T-helper 17 cell (primary cell): Measurements from ENCODE around the gene KCNN1. TPM values are rescaled to one million over a fixed set of nuclear protein-coding genes. Genes with fewer than 3 reads are reported as not detected.
"Not testable (repeated sequence)": the region's sequence is repeated elsewhere in the genome, so short reads cannot be mapped to it uniquely, and the experiment has no call there.

Experiments used
- ATAC-seq: fragments of 150-1000 bp; cut with Tn5 transposase; 2 replicates; pipeline ENCODE4 v1.10.0; 2021; ENCODE audit warnings: mild to moderate bottlenecking, moderate library complexity
- DNase-seq, 3 donors: peaks; one replicate each; pipeline versions ENCODE4 v3.0.0 to v3.0.0-alpha.2; 2020 to 2021
- H3K9me3 ChIP-seq: one replicate; pipeline ENCODE4 v1.7.0; 2013; ENCODE audit warnings: low read length, mild to moderate bottlenecking; ENCODE audit not compliant: control insufficient read depth, poor library complexity, severe bottlenecking
- H3K27ac Mint-ChIP-seq: one replicate; pipeline ENCODE4 v1.8.0; 2022; ENCODE audit warnings: mild to moderate bottlenecking, moderate library complexity, mixed read lengths
- H3K27me3 Mint-ChIP-seq: one replicate; pipeline ENCODE4 v1.8.0; 2022; ENCODE audit warnings: mixed read lengths
- H3K36me3 Mint-ChIP-seq: one replicate; pipeline ENCODE4 v1.8.0; 2022; ENCODE audit warnings: low read depth, mixed read lengths
- H3K4me1 Mint-ChIP-seq: one replicate; pipeline ENCODE4 v1.8.0; 2022; ENCODE audit warnings: mild to moderate bottlenecking, mixed read lengths
- H3K4me3 Mint-ChIP-seq: one replicate; pipeline ENCODE4 v1.8.0; 2022; ENCODE audit warnings: mild to moderate bottlenecking, moderate library complexity, mixed read lengths
- total RNA-seq, 4 donors: library from RNA in 2 of 4; stranded (reverse) in 2 of 4; gene quantifications; one replicate each; pipeline ENCODE4 v1.2.3 and lab custom pipeline; 2022 to 2026

Gene KCNN1
- total RNA-seq (not detected), total RNA-seq (lab: John Stamatoyannopoulos, UW) (0.15 to 0.35 reads per million in 2 donors)

- peaks cover 7% of the 10 kb centered on the region for H3K36me3 Mint-ChIP-seq
- no peaks in the 10 kb centered on the region for H3K9me3 ChIP-seq
- peaks cover 3% of the 10 kb centered on the region for H3K4me1 Mint-ChIP-seq
- peaks cover 46% of the 10 kb centered on the region for H3K27me3 Mint-ChIP-seq
- DNase-seq = no peak
- peak; percentile 41 for ATAC-seq
- no peak within 1 kb of the TSS for H3K27ac Mint-ChIP-seq
- H3K4me3 Mint-ChIP-seq = peak within 1 kb of the TSS; percentile 73
Observed at GRCh38 chr19:17966550-17967256, at the start of gene KCNN1. Gene KCNN1 (plus strand): TSS chr19:17967107. CDS start chr19:17973889, 6,782 bp downstream.

- not testable (repeated sequence) for H3K27ac Mint-ChIP-seq, H3K4me3 Mint-ChIP-seq, H3K9me3 ChIP-seq, ATAC-seq, H3K36me3 Mint-ChIP-seq, DNase-seq, H3K27me3 Mint-ChIP-seq, H3K4me1 Mint-ChIP-seq
Observed at GRCh38 chr19:17918151-17918550, 48.8 kb upstream of the KCNN1 start.

DNA sequence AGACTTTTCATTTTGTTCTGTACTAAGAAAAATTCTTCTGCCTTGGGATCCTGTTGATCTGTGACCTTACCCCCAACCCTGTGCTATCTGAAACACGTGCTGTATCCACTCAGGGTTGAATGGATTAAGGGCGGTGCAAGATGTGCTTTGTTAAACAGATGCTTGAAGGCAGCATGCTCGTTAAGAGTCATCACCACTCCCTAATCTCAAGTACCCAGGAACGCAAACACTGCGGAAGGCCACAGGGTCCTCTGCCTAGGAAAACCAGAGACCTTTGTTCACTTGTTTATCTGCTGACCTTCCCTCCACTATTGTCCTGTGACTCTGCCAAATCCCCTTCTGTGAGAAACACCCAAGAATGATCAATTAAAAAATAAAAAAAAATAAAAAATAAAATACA, 47.8 kb upstream of the KCNN1 start:
- not testable (repeated sequence) for DNase-seq, H3K4me1 Mint-ChIP-seq, H3K9me3 ChIP-seq, ATAC-seq, H3K4me3 Mint-ChIP-seq, H3K27me3 Mint-ChIP-seq, H3K36me3 Mint-ChIP-seq, H3K27ac Mint-ChIP-seq

DNA sequence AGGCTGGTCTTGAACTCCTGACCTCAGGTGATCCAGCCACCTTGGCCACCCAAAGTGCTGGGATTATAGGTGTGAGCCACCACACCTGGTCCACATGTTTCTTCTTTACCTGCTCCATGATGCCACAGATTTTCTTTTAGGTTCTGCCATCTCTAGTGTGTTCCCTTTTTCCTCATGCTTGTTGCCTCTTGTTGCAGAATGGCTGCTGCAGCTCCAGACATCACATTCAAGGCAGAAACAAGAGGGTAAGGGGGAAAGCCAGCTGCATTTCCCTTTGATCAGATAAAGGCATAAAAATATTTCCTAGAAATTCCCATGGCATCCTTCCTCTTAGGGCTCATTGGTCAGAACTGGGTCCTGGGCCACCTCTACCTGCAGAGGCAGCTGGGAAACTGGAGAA, 46.4 kb upstream of the KCNN1 start:
- H3K9me3 ChIP-seq = no peaks in the 10 kb centered on the region
- H3K4me1 Mint-ChIP-seq = no peaks in the 10 kb centered on the region
- no peak overlapping the region for H3K4me3 Mint-ChIP-seq
- H3K27me3 Mint-ChIP-seq = peaks cover 7% of the 10 kb centered on the region
- ATAC-seq = no peak
- no peak for DNase-seq
- no peaks in the 10 kb centered on the region for H3K36me3 Mint-ChIP-seq
- H3K27ac Mint-ChIP-seq = no peak overlapping the region

GRCh38 chr19:17922138-17922537, 44.8 kb upstream of the KCNN1 start:
- Mint-ChIP-seq H3K27ac (no peak overlapping the region), H3K36me3 (no peaks in the 10 kb centered on the region), H3K4me3 (no peak overlapping the region), H3K27me3 (peaks cover 8% of the 10 kb centered on the region), H3K4me1 (no peaks in the 10 kb centered on the region)
- no peak for ATAC-seq
- DNase-seq = no peak
- no peaks in the 10 kb centered on the region for H3K9me3 ChIP-seq

DNA sequence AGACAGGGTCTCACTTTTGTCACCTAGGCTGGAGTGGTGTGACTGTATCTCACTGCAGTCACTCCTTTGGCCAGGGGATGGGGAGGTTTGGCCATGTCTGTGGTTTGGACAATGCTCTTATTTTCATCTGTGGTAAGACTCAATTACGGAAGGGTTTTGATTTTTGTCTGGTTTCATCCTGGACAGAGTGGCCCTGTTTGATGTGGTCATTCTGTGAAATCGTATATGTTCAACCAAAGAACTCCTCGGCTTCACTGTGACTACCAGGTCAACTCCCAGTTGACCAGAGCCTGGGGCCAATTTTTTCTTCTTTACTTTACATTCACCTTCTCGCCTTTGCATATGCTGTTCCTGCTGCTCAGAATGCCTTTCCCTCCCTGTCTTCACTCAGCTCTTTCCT, 40.9 kb upstream of the KCNN1 start:
- no peak overlapping the region for H3K27ac Mint-ChIP-seq
- no peak overlapping the region for H3K4me3 Mint-ChIP-seq
- H3K36me3 Mint-ChIP-seq = no peaks in the 10 kb centered on the region
- ATAC-seq (no peak), DNase-seq (no peak)
- no peaks in the 10 kb centered on the region for H3K4me1 Mint-ChIP-seq
- no peaks in the 10 kb centered on the region for H3K9me3 ChIP-seq
- peaks cover 8% of the 10 kb centered on the region for H3K27me3 Mint-ChIP-seq

GRCh38 chr19:17929056-17929455, 37.9 kb upstream of the KCNN1 start:
- Mint-ChIP-seq H3K36me3 (no peaks in the 10 kb centered on the region), H3K4me1 (peaks cover 14% of the 10 kb centered on the region), H3K27ac (no peak overlapping the region), H3K4me3 (no peak overlapping the region), H3K27me3 (peaks cover 8% of the 10 kb centered on the region)
- ATAC-seq (no peak), DNase-seq (no peak)
- no peaks in the 10 kb centered on the region for H3K9me3 ChIP-seq

- no peaks in the 10 kb centered on the region for H3K9me3 ChIP-seq
- DNase-seq = no peak
- no peaks in the 10 kb centered on the region for H3K36me3 Mint-ChIP-seq
- peak overlapping the region; percentile 95 for H3K4me3 Mint-ChIP-seq
- no peak for ATAC-seq
- H3K27ac Mint-ChIP-seq = peak overlapping the region; percentile 91
- peaks cover 17% of the 10 kb centered on the region for H3K4me1 Mint-ChIP-seq
- no peaks in the 10 kb centered on the region for H3K27me3 Mint-ChIP-seq
Observed at GRCh38 chr19:17931532-17932191, 35.2 kb upstream of the KCNN1 start.

GRCh38 chr19:17932485-17933338, 34.2 kb upstream of the KCNN1 start, which contains the start of gene CCDC124:
Gene CCDC124 (plus strand): TSS chr19:17933015. CDS start chr19:17936421, 3,406 bp downstream.
- Mint-ChIP-seq H3K36me3 (no peaks in the 10 kb centered on the region), H3K27me3 (no peaks in the 10 kb centered on the region), H3K4me1 (peaks cover 17% of the 10 kb centered on the region), H3K4me3 (peak within 1 kb of the TSS; percentile 95), H3K27ac (peak within 1 kb of the TSS; percentile 91)
- DNase-seq (peak; percentile 87 to 90 (median 88)), ATAC-seq (peak; percentile 98)
- H3K9me3 ChIP-seq = no peaks in the 10 kb centered on the region

- Mint-ChIP-seq H3K27ac (peak overlapping the region; percentile 91), H3K4me3 (peak overlapping the region; percentile 95), H3K4me1 (peaks cover 17% of the 10 kb centered on the region), H3K36me3 (no peaks in the 10 kb centered on the region), H3K27me3 (no peaks in the 10 kb centered on the region)
- no peak for DNase-seq
- H3K9me3 ChIP-seq = no peaks in the 10 kb centered on the region
- ATAC-seq = no peak
Observed at GRCh38 chr19:17933414-17934129, 33.3 kb upstream of the KCNN1 start.

- H3K4me1 Mint-ChIP-seq = peaks cover 17% of the 10 kb centered on the region
- no peaks in the 10 kb centered on the region for H3K9me3 ChIP-seq
- H3K27me3 Mint-ChIP-seq = no peaks in the 10 kb centered on the region
- no peaks in the 10 kb centered on the region for H3K36me3 Mint-ChIP-seq
- H3K27ac Mint-ChIP-seq = no peak overlapping the region
- DNase-seq (no peak), ATAC-seq (no peak)
- no peak overlapping the region for H3K4me3 Mint-ChIP-seq
Observed at GRCh38 chr19:17936379-17936778, 30.5 kb upstream of the KCNN1 start.

- H3K27ac Mint-ChIP-seq = no peak overlapping the region
Observed at GRCh38 chr19:17937371-17937900, 29.5 kb upstream of the KCNN1 start.

More at GRCh38 chr19:17937371-17937900, 29.5 kb upstream of the KCNN1 start:
- H3K9me3 ChIP-seq = no peaks in the 10 kb centered on the region
- ATAC-seq (no peak), DNase-seq (no peak)
- no peak overlapping the region for H3K4me3 Mint-ChIP-seq
- H3K27me3 Mint-ChIP-seq = no peaks in the 10 kb centered on the region
- no peaks in the 10 kb centered on the region for H3K36me3 Mint-ChIP-seq
- peaks cover 13% of the 10 kb centered on the region for H3K4me1 Mint-ChIP-seq
